ENCODE results near the gene KMT5B. TPM values are rescaled to one million over a fixed set of nuclear protein-coding genes. Genes with fewer than 3 reads are reported as not detected.

The KMT5B gene
- total and polyA plus RNA-seq, 10 of the 15 experiments (the other 5 are each of a cell fraction or from before 2014, with no cell fraction given) = 4.7 to 21.8 (median 18.0) TPM

- no peak for TF ChIP-seq ZNF207 (IDR thresholded peaks at IDR 0.05; ENCODE audit: borderline replicate concordance)
Measured at GRCh38 chr11:68223275-68223674, 10.2 kb upstream of the KMT5B start (continued).

GRCh38 chr11:68221406-68221805 lies 8.3 kb upstream of the KMT5B start:
- no peak for DNase-seq (ENCODE audit: low read depth, low spot score)
- Histone ChIP-seq H2AFZ (ENCODE audit: control insufficient read depth, low read depth, low read length) (no peak overlapping the region), H3K36me3 (ENCODE audit: control insufficient read depth in 2 of 2, insufficient read depth in 2 of 2, low read length in 1 of 2) (no peaks in the 10 kb centered on the region), H3K27me3 (replicated peaks in 1 of 2; ENCODE audit: control insufficient read depth in 2 of 2, insufficient read depth in 2 of 2, low read length in 1 of 2) (no peaks in the 10 kb centered on the region), H3K9ac (ENCODE audit: control insufficient read depth, insufficient read depth, low read length) (no peak overlapping the region), H3K4me2 (ENCODE audit: control insufficient read depth, insufficient read depth) (no peak overlapping the region), H3K27ac (ENCODE audit: control insufficient read depth, insufficient read depth) (no peak overlapping the region), H4K20me1 (ENCODE audit: control insufficient read depth, insufficient read depth) (no peaks in the 10 kb centered on the region), H3K4me1 (ENCODE audit: control insufficient read depth, insufficient read depth, low read length) (peaks cover 3% of the 10 kb centered on the region; the same call in 1 of the 2 replicates), H3K4me3 (no peak overlapping the region), H3K9me3 (replicated peaks; ENCODE audit: control insufficient read depth, insufficient read depth, low read length) (no peaks in the 10 kb centered on the region), H3K79me2 (ENCODE audit: control insufficient read depth, insufficient read depth, low read length) (no peaks in the 10 kb centered on the region)
- intact Hi-C loops (cut with micrococcal nuclease; ENCODE audit: unreplicated experiment) = no loop called here
- in situ Hi-C loops (cut with MboI) = no loop called here
- ChIA-PET RAD21 (ENCODE audit: unreplicated experiment) (no interaction called here), POLR2A (no interaction called here), CTCF (interaction anchor here (5.0 kb wide), 1 partner anchor 13 kb away, joined by 35 read pairs; no protein-coding TSS in a partner anchor), SMC1A (ENCODE audit: uncharacterized antibody, unreplicated experiment) (no interaction called here)
- TF ChIP-seq, protein P1, sequence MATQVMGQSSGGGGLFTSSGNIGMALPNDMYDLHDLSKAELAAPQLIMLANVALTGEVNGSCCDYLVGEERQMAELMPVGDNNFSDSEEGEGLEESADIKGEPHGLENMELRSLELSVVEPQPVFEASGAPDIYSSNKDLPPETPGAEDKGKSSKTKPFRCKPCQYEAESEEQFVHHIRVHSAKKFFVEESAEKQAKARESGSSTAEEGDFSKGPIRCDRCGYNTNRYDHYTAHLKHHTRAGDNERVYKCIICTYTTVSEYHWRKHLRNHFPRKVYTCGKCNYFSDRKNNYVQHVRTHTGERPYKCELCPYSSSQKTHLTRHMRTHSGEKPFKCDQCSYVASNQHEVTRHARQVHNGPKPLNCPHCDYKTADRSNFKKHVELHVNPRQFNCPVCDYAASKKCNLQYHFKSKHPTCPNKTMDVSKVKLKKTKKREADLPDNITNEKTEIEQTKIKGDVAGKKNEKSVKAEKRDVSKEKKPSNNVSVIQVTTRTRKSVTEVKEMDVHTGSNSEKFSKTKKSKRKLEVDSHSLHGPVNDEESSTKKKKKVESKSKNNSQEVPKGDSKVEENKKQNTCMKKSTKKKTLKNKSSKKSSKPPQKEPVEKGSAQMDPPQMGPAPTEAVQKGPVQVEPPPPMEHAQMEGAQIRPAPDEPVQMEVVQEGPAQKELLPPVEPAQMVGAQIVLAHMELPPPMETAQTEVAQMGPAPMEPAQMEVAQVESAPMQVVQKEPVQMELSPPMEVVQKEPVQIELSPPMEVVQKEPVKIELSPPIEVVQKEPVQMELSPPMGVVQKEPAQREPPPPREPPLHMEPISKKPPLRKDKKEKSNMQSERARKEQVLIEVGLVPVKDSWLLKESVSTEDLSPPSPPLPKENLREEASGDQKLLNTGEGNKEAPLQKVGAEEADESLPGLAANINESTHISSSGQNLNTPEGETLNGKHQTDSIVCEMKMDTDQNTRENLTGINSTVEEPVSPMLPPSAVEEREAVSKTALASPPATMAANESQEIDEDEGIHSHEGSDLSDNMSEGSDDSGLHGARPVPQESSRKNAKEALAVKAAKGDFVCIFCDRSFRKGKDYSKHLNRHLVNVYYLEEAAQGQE (IDR thresholded peaks at IDR 0.05; ENCODE audit: low read depth, low read length) = no peak
- no peak for TF ChIP-seq HDAC6 (IDR thresholded peaks at IDR 0.05; ENCODE audit: unreplicated experiment)
- TF ChIP-seq, protein P2, sequence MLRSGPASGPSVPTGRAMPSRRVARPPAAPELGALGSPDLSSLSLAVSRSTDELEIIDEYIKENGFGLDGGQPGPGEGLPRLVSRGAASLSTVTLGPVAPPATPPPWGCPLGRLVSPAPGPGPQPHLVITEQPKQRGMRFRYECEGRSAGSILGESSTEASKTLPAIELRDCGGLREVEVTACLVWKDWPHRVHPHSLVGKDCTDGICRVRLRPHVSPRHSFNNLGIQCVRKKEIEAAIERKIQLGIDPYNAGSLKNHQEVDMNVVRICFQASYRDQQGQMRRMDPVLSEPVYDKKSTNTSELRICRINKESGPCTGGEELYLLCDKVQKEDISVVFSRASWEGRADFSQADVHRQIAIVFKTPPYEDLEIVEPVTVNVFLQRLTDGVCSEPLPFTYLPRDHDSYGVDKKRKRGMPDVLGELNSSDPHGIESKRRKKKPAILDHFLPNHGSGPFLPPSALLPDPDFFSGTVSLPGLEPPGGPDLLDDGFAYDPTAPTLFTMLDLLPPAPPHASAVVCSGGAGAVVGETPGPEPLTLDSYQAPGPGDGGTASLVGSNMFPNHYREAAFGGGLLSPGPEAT (IDR thresholded peaks at IDR 0.05; ENCODE audit: low read depth) = no peak
- TF ChIP-seq, protein P3, sequence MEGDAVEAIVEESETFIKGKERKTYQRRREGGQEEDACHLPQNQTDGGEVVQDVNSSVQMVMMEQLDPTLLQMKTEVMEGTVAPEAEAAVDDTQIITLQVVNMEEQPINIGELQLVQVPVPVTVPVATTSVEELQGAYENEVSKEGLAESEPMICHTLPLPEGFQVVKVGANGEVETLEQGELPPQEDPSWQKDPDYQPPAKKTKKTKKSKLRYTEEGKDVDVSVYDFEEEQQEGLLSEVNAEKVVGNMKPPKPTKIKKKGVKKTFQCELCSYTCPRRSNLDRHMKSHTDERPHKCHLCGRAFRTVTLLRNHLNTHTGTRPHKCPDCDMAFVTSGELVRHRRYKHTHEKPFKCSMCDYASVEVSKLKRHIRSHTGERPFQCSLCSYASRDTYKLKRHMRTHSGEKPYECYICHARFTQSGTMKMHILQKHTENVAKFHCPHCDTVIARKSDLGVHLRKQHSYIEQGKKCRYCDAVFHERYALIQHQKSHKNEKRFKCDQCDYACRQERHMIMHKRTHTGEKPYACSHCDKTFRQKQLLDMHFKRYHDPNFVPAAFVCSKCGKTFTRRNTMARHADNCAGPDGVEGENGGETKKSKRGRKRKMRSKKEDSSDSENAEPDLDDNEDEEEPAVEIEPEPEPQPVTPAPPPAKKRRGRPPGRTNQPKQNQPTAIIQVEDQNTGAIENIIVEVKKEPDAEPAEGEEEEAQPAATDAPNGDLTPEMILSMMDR (IDR thresholded peaks at IDR 0.05 in 2 of 3, conservative IDR thresholded peaks at IDR 0.05 in 1 of 3; ENCODE audit: control insufficient read depth in 2 of 3, extremely low read depth in 1 of 3, insufficient read depth in 1 of 3, low read depth in 3 of 3, low read length in 3 of 3) = no peak
- TF ChIP-seq PAX8 (IDR thresholded peaks at IDR 0.05) = no peak
- TF ChIP-seq, protein P4, sequence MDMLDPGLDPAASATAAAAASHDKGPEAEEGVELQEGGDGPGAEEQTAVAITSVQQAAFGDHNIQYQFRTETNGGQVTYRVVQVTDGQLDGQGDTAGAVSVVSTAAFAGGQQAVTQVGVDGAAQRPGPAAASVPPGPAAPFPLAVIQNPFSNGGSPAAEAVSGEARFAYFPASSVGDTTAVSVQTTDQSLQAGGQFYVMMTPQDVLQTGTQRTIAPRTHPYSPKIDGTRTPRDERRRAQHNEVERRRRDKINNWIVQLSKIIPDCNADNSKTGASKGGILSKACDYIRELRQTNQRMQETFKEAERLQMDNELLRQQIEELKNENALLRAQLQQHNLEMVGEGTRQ (IDR thresholded peaks at IDR 0.05; ENCODE audit: borderline replicate concordance, low read depth, low read length) = no peak
- TF ChIP-seq SMC3 (IDR thresholded peaks at IDR 0.05; ENCODE audit: borderline replicate concordance, low read length) = no peak
- no peak for TF ChIP-seq FOXM1 (IDR thresholded peaks at IDR 0.05; ENCODE audit: low read depth, low read length)
- no peak for TF ChIP-seq BMI1 (IDR thresholded peaks at IDR 0.05; ENCODE audit: borderline replicate concordance)
- 31% methylated on average over 5 of the region's 5 CpGs for WGBS (ENCODE audit: insufficient coverage, insufficient replicate concordance, low lambda C conversion rate, missing lambda C conversion rate)
- no TSS peak for BruUV-seq (replicated peaks)
- FAIRE-seq = no peak
- ATAC-seq = no peak
